Thyroid gland (tissue), 4 donors: Measurements from ENCODE around the gene LEO1. TPM values are rescaled to one million over a fixed set of nuclear protein-coding genes. Genes with fewer than 3 reads are reported as not detected.

Experiments used
- DNase-seq, 2 donors: peaks; one replicate each; pipeline ENCODE4 v3.0.0-alpha.2; 2019
- H3K27ac ChIP-seq, 3 donors: fragments of 200-600 bp; sonication (generic); 1 replicate in 2 of 3; 2 replicates in 1 of 3; pipeline ENCODE4 v1.5.1; 2016 to 2019; ENCODE audit warnings: mild to moderate bottlenecking in 1 of 3, moderate library complexity in 1 of 3
- H3K27me3 ChIP-seq: fragments of 200-600 bp; sonication (generic); one replicate; pipeline ENCODE4 v1.5.1; 2019
- H3K36me3 ChIP-seq, 2 donors: fragments of 200-600 bp; sonication (generic); one replicate each; pipeline ENCODE4 v1.5.1; 2016 to 2019
- H3K4me1 ChIP-seq, 2 donors: fragments of 200-600 bp; sonication (generic); one replicate each; pipeline ENCODE4 v1.5.1; 2017 to 2019
- H3K4me3 ChIP-seq, 3 donors: fragments of 200-600 bp; sonication (generic); replicated peaks in 1 of 3; 1 replicate in 2 of 3; 2 replicates in 1 of 3; pipeline ENCODE4 v1.5.1; 2016; ENCODE audit warnings: mild to moderate bottlenecking in 1 of 3
- H3K9me3 ChIP-seq: fragments of 200-600 bp; sonication (generic); one replicate; pipeline ENCODE4 v1.5.1; 2017
- CTCF ChIP-seq, 6 experiments: fragments of 200-600 bp in 3 of 6; fragments of 450-650 bp in 3 of 6; sonication (generic) in 3 of 6; IDR thresholded peaks; one replicate each; pipeline ENCODE4 v1.5.1; 2016 to 2019; ENCODE audit warnings: antibody characterized with exemption in 6 of 6, mild to moderate bottlenecking in 2 of 6, inconsistent platforms in 1 of 6, moderate library complexity in 1 of 6
- POLR2A ChIP-seq, 2 donors: fragments of 450-650 bp; IDR thresholded peaks; one replicate each; pipeline ENCODE4 v1.6.1; 2017; ENCODE audit warnings: antibody characterized with exemption in 2 of 2, mild to moderate bottlenecking in 2 of 2, moderate library complexity in 1 of 2
- WGBS, 2 donors: methylation state at CpG; one replicate each; pipeline ENCODE4 v1.1.5; 2017; 5-methylcytosine and 5-hydroxymethylcytosine counted together
- intact Hi-C: fragments of 100-400 bp; cut with DNase I; formaldehyde crosslinking; loops from one replicate; pipeline ENCODE4 v1.15.1; 2023
- total RNA-seq, 4 donors: library from RNA; depleted of rRNA; stranded (reverse); fragments of >200 nt; gene quantifications; one replicate each; pipeline ENCODE4 v1.2.3, GENCODE V29; 2016

LEO1 gene
- total RNA-seq, 4 donors from 2014 or later: 13.2 to 26.9 (median 19.5) TPM

GRCh38 chr15:51932161-51932560, 39.4 kb downstream of the LEO1 start:
- intact Hi-C loops: no loop called here
- Histone ChIP-seq H3K27ac (no peak overlapping the region), H3K4me3 (no peak overlapping the region), H3K27me3 (no peaks in the 10 kb centered on the region), H3K36me3 (peaks cover 0 to 4% of the 10 kb centered on the region in 2 donors), H3K9me3 (no peaks in the 10 kb centered on the region), H3K4me1 (no peaks in the 10 kb centered on the region)
- 80 to 92% methylated on average over 1 of the region's 1 CpG for WGBS, 2 donors
- DNase-seq: no peak
- TF ChIP-seq CTCF (IDR thresholded peaks at IDR 0.05): no peak
- no peak for TF ChIP-seq POLR2A (IDR thresholded peaks at IDR 0.05)

GRCh38 chr15:51931638-51932037, 39.9 kb downstream of the LEO1 start:
- Histone ChIP-seq H3K9me3 (no peaks in the 10 kb centered on the region), H3K27me3 (no peaks in the 10 kb centered on the region), H3K4me3 (no peak overlapping the region), H3K4me1 (no peaks in the 10 kb centered on the region), H3K36me3 (peaks cover 0 to 4% of the 10 kb centered on the region in 2 donors), H3K27ac (no peak overlapping the region)
- intact Hi-C loops: no loop called here
- 91 to 97% methylated on average over 4 of the region's 4 CpGs for WGBS, 2 donors
- TF ChIP-seq CTCF (IDR thresholded peaks at IDR 0.05) (no peak), POLR2A (IDR thresholded peaks at IDR 0.05) (no peak)
- no peak for DNase-seq

- Histone ChIP-seq H3K27ac (no peak overlapping the region), H3K27me3 (no peaks in the 10 kb centered on the region), H3K4me1 (no peaks in the 10 kb centered on the region), H3K9me3 (no peaks in the 10 kb centered on the region), H3K4me3 (no peak overlapping the region), H3K36me3 (peaks cover 0 to 3% of the 10 kb centered on the region in 2 donors)
- TF ChIP-seq POLR2A (IDR thresholded peaks at IDR 0.05) (no peak), CTCF (IDR thresholded peaks at IDR 0.05) (no peak)
- intact Hi-C loops: no loop called here
- DNase-seq: no peak
- 94 to 100% methylated on average over 3 of the region's 3 CpGs for WGBS, 2 donors
These were observed 40.6 kb downstream of the LEO1 start for GRCh38 chr15:51931016-51931415.

GRCh38 chr15:51926809-51927208, 44.8 kb downstream of the LEO1 start:
- Histone ChIP-seq H3K27ac (no peak overlapping the region), H3K27me3 (no peaks in the 10 kb centered on the region), H3K4me1 (no peaks in the 10 kb centered on the region), H3K9me3 (no peaks in the 10 kb centered on the region), H3K36me3 (peaks cover 0 to 23% of the 10 kb centered on the region in 2 donors), H3K4me3 (no peak overlapping the region)
- DNase-seq: no peak
- WGBS, 2 donors: 96 to 97% methylated on average over 3 of the region's 3 CpGs
- no peak for TF ChIP-seq CTCF (IDR thresholded peaks at IDR 0.05)
- intact Hi-C loops: no loop called here

GRCh38 chr15:51924156-51925068, 47.2 kb downstream of the LEO1 start:
- TF ChIP-seq POLR2A (IDR thresholded peaks at IDR 0.05) (no peak), CTCF (IDR thresholded peaks at IDR 0.05) (no peak)
- Histone ChIP-seq H3K4me1 (no peaks in the 10 kb centered on the region), H3K36me3 (peaks cover 9 to 23% of the 10 kb centered on the region in 2 donors), H3K27me3 (no peaks in the 10 kb centered on the region), H3K9me3 (no peaks in the 10 kb centered on the region), H3K27ac (no peak overlapping the region), H3K4me3 (no peak overlapping the region)
- intact Hi-C loops: no loop called here
- DNase-seq: no peak
- 80 to 82% methylated on average over 11 of the region's 11 CpGs for WGBS, 2 donors
